ENCODE measurements around the gene CNTNAP5. TPM values are rescaled to one million over a fixed set of nuclear protein-coding genes. Genes with fewer than 3 reads are reported as not detected.

Gene CNTNAP5
- total RNA-seq, 1 donor from 2014 or later = not detected

GRCh38 chr2:124018890-124019289 lies 6.2 kb upstream of the CNTNAP5 start:
- no peaks in the 10 kb centered on the region for H3K4me1 ChIP-seq
- no peak for TF ChIP-seq CTCF (IDR thresholded peaks at IDR 0.05)
- no peak overlapping the region for H3K4me3 ChIP-seq
- no peak for DNase-seq
- no peaks in the 10 kb centered on the region for H3K36me3 ChIP-seq
- intact Hi-C loops (cut with DNase I) = no loop called here
- no peaks in the 10 kb centered on the region for H3K9me3 ChIP-seq
- H3K27me3 ChIP-seq (ENCODE audit: low read depth) = no peaks in the 10 kb centered on the region
- ATAC-seq = no peak
- no peak overlapping the region for H3K27ac ChIP-seq

- ATAC-seq (no peak), DNase-seq (no peak)
- H3K4me3 ChIP-seq = no peak overlapping the region
These were observed 421 bp upstream of the CNTNAP5 start for GRCh38 chr2:124024561-124025170.

GRCh38 chr2:124025891-124026434 lies 876 bp downstream of the CNTNAP5 start:
- no peak for ATAC-seq
- H3K9me3 ChIP-seq = no peaks in the 10 kb centered on the region
- no peak for DNase-seq
- no peaks in the 10 kb centered on the region for H3K36me3 ChIP-seq
- intact Hi-C loops (cut with DNase I) = no loop called here
- no peak overlapping the region for H3K4me3 ChIP-seq
- H3K27ac ChIP-seq = no peak overlapping the region
- H3K4me1 ChIP-seq = no peaks in the 10 kb centered on the region
- peaks cover 31% of the 10 kb centered on the region for H3K27me3 ChIP-seq (ENCODE audit: low read depth)
- TF ChIP-seq CTCF (IDR thresholded peaks at IDR 0.05) = no peak

More at GRCh38 chr2:124024561-124025170, 421 bp upstream of the CNTNAP5 start:
- no peaks in the 10 kb centered on the region for H3K9me3 ChIP-seq
- no peaks in the 10 kb centered on the region for H3K4me1 ChIP-seq
- H3K36me3 ChIP-seq = no peaks in the 10 kb centered on the region
- intact Hi-C loops (cut with DNase I) = no loop called here
- H3K27ac ChIP-seq = no peak overlapping the region
- peaks cover 31% of the 10 kb centered on the region for H3K27me3 ChIP-seq (ENCODE audit: low read depth)
- no peak for TF ChIP-seq CTCF (IDR thresholded peaks at IDR 0.05)

- H3K27ac ChIP-seq = no peak overlapping the region
- intact Hi-C loops (cut with DNase I) = no loop called here
- no peak overlapping the region for H3K4me3 ChIP-seq
- no peak for TF ChIP-seq CTCF (IDR thresholded peaks at IDR 0.05)
- H3K27me3 ChIP-seq (ENCODE audit: low read depth) = peaks cover 31% of the 10 kb centered on the region
- no peaks in the 10 kb centered on the region for H3K4me1 ChIP-seq
- ATAC-seq (no peak), DNase-seq (no peak)
- H3K9me3 ChIP-seq = no peaks in the 10 kb centered on the region
- no peaks in the 10 kb centered on the region for H3K36me3 ChIP-seq
These were observed 1.4 kb downstream of the CNTNAP5 start for GRCh38 chr2:124026503-124026902.

GRCh38 chr2:124027182-124027581 lies 2.1 kb downstream of the CNTNAP5 start:
- no peak for DNase-seq
- intact Hi-C loops (cut with DNase I) = no loop called here
- TF ChIP-seq CTCF (IDR thresholded peaks at IDR 0.05) = peak; percentile 50
- Histone ChIP-seq H3K9me3 (no peaks in the 10 kb centered on the region), H3K4me1 (no peaks in the 10 kb centered on the region), H3K36me3 (no peaks in the 10 kb centered on the region), H3K27ac (no peak overlapping the region), H3K4me3 (no peak overlapping the region), H3K27me3 (ENCODE audit: low read depth) (peaks cover 31% of the 10 kb centered on the region)
- ATAC-seq = peak in 1 of 2 donors; percentile 72
